Osteoblast (primary cell): Measurements from ENCODE around the gene POLR2L. TPM values are rescaled to one million over a fixed set of nuclear protein-coding genes. Genes with fewer than 3 reads are reported as not detected.
A peak's percentile ranks its signal among the peaks of the same experiment; 100 is the strongest.

Experiments used
- DNase-seq: peaks from one replicate; pipeline ENCODE4 v3.0.0; 2011; ENCODE audit warnings: low spot score, mixed read lengths; ENCODE audit not compliant: insufficient read length; ENCODE audit errors: missing footprints
- H2AFZ ChIP-seq: 2 replicates; pipeline ENCODE4 v1.6.0; 2011; ENCODE audit warnings: mild to moderate bottlenecking, low read length
- H3K27ac ChIP-seq: 2 replicates; pipeline ENCODE4 v1.5.1; 2011; ENCODE audit warnings: mild to moderate bottlenecking, low read depth, low read length, moderate library complexity
- H3K27me3 ChIP-seq: 2 replicates; pipeline ENCODE4 v1.6.0; 2012; ENCODE audit warnings: mild to moderate bottlenecking, control low read depth, inconsistent platforms, low read length, moderate library complexity; ENCODE audit not compliant: insufficient read depth
- H3K36me3 ChIP-seq: 2 replicates; pipeline ENCODE4 v1.5.1; 2011; ENCODE audit warnings: mild to moderate bottlenecking, low read length, control low read depth, moderate library complexity; ENCODE audit not compliant: insufficient read depth
- H3K4me1 ChIP-seq: 2 replicates; pipeline ENCODE4 v1.5.1; 2011; ENCODE audit warnings: mild to moderate bottlenecking, low read length, control low read depth, moderate library complexity; ENCODE audit not compliant: insufficient read depth
- H3K4me2 ChIP-seq: 2 replicates; pipeline ENCODE4 v1.6.0; 2011; ENCODE audit warnings: mild to moderate bottlenecking, low read length; ENCODE audit not compliant: insufficient read depth
- H3K4me3 ChIP-seq: fragments of 200-600 bp; sonication (generic); 3 replicates; pipeline ENCODE4 v1.5.1; 2012; ENCODE audit warnings: mild to moderate bottlenecking, low read length, inconsistent platforms; ENCODE audit not compliant: insufficient read depth
- H3K79me2 ChIP-seq: 2 replicates; pipeline ENCODE4 v1.6.0; 2012; ENCODE audit warnings: mild to moderate bottlenecking, low read length, control low read depth, inconsistent platforms; ENCODE audit not compliant: insufficient read depth
- H3K9me3 ChIP-seq: 2 replicates; pipeline ENCODE4 v1.5.1; 2011; ENCODE audit warnings: low read depth, low read length, control low read depth
- H4K20me1 ChIP-seq: 2 replicates; pipeline ENCODE4 v1.6.0; 2012; ENCODE audit warnings: mild to moderate bottlenecking, low read length, control low read depth; ENCODE audit not compliant: insufficient read depth
- total RNA-seq: library from RNA; depleted of rRNA; stranded (reverse); fragments of >200 nt; gene quantifications from 2 replicates; pipeline ENCODE4 v1.2.3, GENCODE V29; 2012
- TF ChIP-seq, protein P1 (sequence below): IDR thresholded peaks from 2 replicates; pipeline ENCODE4 v1.5.1; 2011; ENCODE audit warnings: mild to moderate bottlenecking, low read depth, low read length, moderate library complexity; ENCODE audit errors: extremely low read depth

Gene POLR2L
- total RNA-seq, 1 donor: 60.8 TPM

DNA sequence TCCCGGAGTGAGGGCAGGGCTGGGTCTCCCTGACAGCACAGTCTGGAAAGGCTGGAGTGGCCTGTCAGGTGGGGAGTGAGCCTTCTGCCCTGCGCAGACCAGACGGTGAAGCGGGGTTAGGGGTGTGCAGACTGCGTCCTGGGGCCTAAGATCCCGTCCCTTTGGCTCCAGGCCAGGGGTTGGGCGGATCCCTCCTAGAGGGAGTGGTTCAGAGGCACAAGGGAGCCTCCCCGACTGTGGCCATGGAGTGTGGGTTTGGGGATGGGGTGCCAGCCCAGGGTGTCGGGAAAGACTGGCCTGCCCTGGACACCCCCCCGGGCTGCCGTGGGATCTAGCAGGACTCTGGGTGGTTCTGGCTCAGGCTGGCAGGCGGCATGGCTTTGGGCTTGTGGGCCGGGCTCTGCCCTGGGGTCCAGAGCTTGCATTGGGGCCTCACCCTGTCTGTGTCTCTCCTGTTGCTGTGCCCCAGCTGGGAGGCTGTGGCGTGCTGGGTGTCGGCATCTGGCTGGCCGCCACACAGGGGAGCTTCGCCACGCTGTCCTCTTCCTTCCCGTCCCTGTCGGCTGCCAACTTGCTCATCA is 19.8 kb upstream of the POLR2L start:
- Histone ChIP-seq H4K20me1 (peaks cover 54% of the 10 kb centered on the region), H3K27me3 (no peaks in the 10 kb centered on the region), H3K4me3 (no peak overlapping the region), H3K9me3 (no peaks in the 10 kb centered on the region), H3K27ac (no peak overlapping the region), H3K4me1 (peaks cover 7% of the 10 kb centered on the region), H3K36me3 (peaks cover 13% of the 10 kb centered on the region), H3K79me2 (peaks cover 43% of the 10 kb centered on the region), H2AFZ (no peak overlapping the region), H3K4me2 (no peak overlapping the region)
- no peak for DNase-seq
- TF ChIP-seq, protein P1, sequence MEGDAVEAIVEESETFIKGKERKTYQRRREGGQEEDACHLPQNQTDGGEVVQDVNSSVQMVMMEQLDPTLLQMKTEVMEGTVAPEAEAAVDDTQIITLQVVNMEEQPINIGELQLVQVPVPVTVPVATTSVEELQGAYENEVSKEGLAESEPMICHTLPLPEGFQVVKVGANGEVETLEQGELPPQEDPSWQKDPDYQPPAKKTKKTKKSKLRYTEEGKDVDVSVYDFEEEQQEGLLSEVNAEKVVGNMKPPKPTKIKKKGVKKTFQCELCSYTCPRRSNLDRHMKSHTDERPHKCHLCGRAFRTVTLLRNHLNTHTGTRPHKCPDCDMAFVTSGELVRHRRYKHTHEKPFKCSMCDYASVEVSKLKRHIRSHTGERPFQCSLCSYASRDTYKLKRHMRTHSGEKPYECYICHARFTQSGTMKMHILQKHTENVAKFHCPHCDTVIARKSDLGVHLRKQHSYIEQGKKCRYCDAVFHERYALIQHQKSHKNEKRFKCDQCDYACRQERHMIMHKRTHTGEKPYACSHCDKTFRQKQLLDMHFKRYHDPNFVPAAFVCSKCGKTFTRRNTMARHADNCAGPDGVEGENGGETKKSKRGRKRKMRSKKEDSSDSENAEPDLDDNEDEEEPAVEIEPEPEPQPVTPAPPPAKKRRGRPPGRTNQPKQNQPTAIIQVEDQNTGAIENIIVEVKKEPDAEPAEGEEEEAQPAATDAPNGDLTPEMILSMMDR: no peak

DNA sequence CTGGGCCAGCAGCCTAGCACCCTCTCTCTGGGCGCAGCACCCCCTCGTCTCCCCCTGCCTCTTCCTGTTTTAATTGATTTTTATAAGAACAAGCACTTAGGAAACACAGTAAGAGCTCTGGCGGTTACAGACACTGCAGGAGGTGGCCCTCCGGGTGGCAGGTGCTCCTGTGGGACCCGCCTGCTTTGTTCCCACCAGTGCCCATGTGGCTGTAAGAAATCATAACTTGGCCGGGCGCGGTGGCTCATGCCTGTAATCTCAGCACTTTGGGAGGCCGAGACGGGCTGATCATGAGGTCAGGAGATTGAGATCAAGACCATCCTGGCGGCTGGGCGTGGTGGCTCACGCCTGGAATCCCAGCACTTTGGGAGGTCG is 18.8 kb upstream of the POLR2L start:
- Histone ChIP-seq H3K4me3 (no peak overlapping the region), H2AFZ (no peak overlapping the region), H3K27me3 (no peaks in the 10 kb centered on the region), H3K79me2 (peaks cover 54% of the 10 kb centered on the region), H3K4me2 (no peak overlapping the region), H3K27ac (no peak overlapping the region), H3K4me1 (peaks cover 7% of the 10 kb centered on the region), H4K20me1 (peaks cover 55% of the 10 kb centered on the region), H3K9me3 (no peaks in the 10 kb centered on the region), H3K36me3 (peaks cover 8% of the 10 kb centered on the region)
- TF ChIP-seq, protein P1: no peak
- DNase-seq: no peak

DNA sequence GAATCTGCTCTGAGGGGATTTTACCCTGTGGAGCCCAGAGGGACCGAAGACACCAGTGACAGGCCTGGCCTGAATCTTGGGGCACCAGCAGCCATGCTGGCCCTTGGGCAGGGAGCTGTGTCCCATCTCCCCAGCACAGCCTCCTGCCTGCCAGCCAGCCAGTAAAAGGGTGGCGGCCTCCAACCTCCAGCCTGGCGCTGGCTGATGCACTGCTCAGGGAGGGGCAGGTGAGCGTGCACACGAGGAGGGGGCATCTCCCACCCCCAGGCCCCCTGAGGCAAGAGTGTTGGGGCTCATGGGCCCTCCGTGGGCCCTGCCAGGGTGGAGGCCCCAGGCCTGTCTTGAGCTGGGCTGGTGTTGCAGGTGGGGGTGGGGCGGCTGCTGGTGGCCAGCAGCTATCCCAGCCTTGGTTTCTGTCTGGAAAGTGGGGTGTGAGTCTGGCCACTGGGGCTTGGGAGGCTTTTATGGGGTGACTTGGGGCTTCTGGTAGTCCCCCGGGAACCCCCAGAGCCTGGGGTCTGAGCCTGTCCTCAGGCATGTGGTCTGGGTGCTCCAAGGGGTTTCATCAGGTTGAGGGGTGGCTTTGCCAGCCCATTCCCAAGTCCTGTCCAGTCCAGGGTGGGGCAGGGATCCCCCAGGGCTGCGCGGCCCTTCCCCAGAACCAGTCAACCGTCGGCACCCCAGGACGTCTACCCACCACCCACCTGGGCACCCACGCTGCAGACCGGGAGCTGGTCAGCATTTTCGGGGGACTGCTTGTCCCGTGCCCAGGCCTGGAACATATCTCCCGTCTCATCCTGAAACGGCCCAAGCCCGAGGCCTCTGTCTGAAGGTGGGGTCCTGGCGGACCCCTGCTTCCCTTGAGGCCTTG is 18.1 kb upstream of the POLR2L start:
- Histone ChIP-seq H3K4me3 (no peak overlapping the region), H3K9me3 (no peaks in the 10 kb centered on the region), H3K4me2 (peak overlapping the region; percentile 56), H3K36me3 (peaks cover 4% of the 10 kb centered on the region), H2AFZ (no peak overlapping the region), H3K27ac (peak overlapping the region; percentile 70), H4K20me1 (peaks cover 56% of the 10 kb centered on the region), H3K27me3 (no peaks in the 10 kb centered on the region), H3K4me1 (peaks cover 7% of the 10 kb centered on the region), H3K79me2 (peaks cover 59% of the 10 kb centered on the region)
- TF ChIP-seq, protein P1: no peak
- DNase-seq: no peak
